Measurements from ENCODE around the gene NPY2R.

NPY2R gene

DNA sequence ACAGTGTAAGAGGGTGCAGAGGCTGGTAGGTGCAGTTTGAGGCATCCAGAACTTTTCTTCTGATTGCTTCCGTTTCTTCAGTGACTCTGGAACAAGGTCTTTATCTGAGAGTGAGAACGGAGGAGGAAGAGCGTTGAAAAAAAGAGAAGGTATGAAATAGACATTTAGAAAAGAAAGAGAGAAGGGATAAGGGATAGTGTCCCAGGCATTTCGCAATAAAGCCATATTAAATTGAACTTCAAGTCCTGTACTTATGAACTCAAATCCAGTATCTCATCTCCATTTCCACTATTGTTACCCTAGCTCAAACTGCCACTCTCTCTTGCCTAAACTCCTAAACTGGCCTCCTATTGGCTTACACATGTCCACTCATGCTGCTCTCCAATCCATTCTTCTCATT is 36.7 kb downstream of the NPY2R start:
- DNase-seq (ENCODE audit: extremely low read depth, low read depth), result no peak
- H3K4me3 ChIP-seq (replicated peaks; ENCODE audit: low read depth, low read length), result no peak overlapping the region
- TF ChIP-seq, protein P1, sequence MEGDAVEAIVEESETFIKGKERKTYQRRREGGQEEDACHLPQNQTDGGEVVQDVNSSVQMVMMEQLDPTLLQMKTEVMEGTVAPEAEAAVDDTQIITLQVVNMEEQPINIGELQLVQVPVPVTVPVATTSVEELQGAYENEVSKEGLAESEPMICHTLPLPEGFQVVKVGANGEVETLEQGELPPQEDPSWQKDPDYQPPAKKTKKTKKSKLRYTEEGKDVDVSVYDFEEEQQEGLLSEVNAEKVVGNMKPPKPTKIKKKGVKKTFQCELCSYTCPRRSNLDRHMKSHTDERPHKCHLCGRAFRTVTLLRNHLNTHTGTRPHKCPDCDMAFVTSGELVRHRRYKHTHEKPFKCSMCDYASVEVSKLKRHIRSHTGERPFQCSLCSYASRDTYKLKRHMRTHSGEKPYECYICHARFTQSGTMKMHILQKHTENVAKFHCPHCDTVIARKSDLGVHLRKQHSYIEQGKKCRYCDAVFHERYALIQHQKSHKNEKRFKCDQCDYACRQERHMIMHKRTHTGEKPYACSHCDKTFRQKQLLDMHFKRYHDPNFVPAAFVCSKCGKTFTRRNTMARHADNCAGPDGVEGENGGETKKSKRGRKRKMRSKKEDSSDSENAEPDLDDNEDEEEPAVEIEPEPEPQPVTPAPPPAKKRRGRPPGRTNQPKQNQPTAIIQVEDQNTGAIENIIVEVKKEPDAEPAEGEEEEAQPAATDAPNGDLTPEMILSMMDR (IDR thresholded peaks at IDR 0.05; ENCODE audit: low read depth, low read length, missing control alignments), result no peak

DNA sequence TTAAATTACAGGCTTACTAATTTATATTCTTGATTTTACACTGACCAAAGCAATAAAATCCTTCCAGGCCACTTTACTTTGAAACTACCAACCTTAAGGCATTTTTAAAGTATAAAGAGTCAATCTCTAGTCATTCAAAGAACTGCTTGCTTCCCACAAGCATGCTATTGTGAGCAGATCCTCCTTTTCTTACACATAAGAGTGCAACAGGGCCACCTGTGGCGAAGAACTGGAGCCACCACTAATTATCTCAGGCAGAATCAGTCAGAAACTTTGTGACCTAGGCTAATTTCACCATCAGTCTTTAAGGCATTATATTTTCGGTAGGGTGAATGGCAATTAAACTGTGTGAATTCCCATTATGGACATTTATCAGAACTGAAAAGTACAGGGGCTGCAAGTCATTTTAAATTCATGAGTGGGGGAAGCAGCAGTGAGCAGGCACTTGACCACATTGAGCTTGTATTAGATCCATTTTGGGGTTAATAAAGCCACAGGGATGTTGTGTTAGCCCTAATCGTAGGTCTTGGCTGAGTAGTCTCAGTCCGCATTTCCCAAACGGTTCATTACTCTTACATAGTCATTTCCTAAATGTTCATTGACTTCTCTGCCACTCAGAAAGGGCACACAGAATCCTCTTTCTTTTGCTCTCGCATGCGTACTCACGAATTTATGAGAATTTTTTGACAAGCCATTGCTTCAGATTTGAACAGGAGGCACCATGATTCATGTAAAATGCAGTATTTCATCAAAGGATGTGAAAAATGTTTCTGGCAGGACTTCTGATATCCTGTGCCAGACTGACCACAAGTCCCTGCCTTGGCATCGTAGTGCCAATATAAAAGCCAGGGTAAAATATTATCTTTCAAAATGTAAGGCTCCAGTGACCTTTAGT is 39.8 kb downstream of the NPY2R start:
- H3K4me3 ChIP-seq (replicated peaks; ENCODE audit: low read depth, low read length), result no peak overlapping the region
- no peak for DNase-seq (ENCODE audit: extremely low read depth, low read depth)
- TF ChIP-seq, protein P1 (IDR thresholded peaks at IDR 0.05; ENCODE audit: low read depth, low read length, missing control alignments), result no peak

DNA sequence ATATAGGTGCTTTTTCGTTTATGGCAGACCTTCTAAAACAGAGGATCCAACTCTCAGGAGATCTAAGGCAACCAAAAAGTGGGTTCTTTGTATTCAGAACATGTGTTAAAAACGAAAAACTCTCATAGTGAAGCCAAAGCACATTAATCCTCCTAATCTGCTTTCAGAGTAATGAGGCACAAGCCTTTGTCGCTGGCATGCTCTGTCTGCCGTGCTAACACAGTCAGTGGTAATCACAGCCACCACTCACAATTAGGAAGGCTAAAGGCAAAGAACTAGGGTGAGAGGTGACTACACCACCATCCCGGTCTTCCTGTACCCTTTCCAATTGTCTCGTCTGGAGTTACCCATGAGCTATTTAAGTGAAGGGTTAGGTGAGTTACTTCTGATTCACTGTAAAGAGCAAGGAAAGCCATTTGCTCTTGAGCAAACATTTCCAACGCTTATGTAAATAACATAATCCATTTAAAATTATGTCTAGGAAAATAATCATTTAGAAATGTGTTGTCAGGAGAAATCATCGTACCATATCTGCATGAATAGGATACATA is 40.7 kb downstream of the NPY2R start:
- no peak overlapping the region for H3K4me3 ChIP-seq (replicated peaks; ENCODE audit: low read depth, low read length)
- DNase-seq (ENCODE audit: extremely low read depth, low read depth), result no peak
- TF ChIP-seq, protein P1 (IDR thresholded peaks at IDR 0.05; ENCODE audit: low read depth, low read length, missing control alignments), result no peak

DNA sequence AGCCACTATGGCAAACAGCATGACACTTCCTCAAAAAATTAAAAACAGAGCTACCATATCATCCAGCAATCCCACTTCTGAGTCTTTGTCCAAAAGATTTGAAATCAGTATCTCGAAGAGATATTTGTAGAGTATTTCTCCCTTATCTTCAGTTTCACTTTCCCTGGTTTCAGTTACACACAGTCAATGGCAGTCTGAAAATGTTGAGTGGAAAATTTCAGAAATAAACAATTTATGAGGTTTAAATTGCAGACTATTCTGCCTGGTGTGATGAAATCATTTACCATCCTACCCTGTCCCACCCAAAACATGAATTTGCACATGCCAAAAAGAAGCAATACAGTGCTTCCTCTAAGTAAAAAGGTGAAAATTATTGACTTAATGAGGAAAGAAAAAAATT is 43.9 kb downstream of the NPY2R start:
- TF ChIP-seq, protein P1 (IDR thresholded peaks at IDR 0.05; ENCODE audit: low read depth, low read length, missing control alignments), result no peak
- no peak for DNase-seq (ENCODE audit: extremely low read depth, low read depth)
- no peak overlapping the region for H3K4me3 ChIP-seq (replicated peaks; ENCODE audit: low read depth, low read length)

DNA sequence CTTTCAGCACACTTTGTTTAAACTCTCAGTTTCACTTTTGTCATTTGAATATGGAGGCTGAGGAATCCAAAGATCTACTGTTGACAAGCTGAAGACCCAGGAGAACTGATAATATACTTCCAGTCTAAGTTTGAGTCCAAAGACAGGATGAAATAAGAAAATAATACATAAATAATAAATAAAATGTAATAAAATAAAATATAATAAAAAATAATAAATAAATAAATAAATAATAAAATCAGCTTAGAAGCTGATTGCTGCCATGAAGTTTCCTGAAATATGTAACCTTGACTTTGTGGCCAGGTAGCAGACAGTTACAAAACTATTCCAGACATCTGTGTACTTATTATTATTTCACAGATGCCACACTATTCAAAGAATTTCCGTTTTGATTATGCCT is 55.0 kb downstream of the NPY2R start:
- DNase-seq (ENCODE audit: extremely low read depth, low read depth), result no peak
- TF ChIP-seq, protein P1 (IDR thresholded peaks at IDR 0.05; ENCODE audit: low read depth, low read length, missing control alignments), result no peak
- H3K4me3 ChIP-seq (replicated peaks; ENCODE audit: low read depth, low read length), result no peak overlapping the region

DNA sequence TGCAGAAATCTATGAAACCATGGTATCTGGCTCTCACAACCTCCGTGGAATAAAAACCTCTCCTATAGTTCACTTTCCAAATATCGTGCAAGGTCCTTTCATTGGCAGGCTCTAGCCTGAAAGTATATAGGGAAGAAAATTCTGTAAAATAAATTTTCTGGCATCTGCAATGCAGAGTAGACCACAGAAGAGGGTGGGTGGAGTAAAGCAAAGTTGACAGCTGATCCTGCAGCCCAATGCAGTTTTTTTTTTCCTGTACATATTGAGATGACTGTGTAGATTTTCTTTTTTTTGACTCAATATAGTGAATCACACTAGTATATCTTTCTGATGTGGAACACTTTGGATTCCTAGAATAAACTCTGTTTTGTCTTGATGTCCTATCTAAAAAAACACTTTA is 56.7 kb downstream of the NPY2R start:
- H3K4me3 ChIP-seq (replicated peaks; ENCODE audit: low read depth, low read length), result no peak overlapping the region
- DNase-seq (ENCODE audit: extremely low read depth, low read depth), result no peak
- TF ChIP-seq, protein P1 (IDR thresholded peaks at IDR 0.05; ENCODE audit: low read depth, low read length, missing control alignments), result no peak

Data from HFF-Myc (cell line).